Right atrium auricular region (tissue), 2 donors: ENCODE data around the gene AFF1. TPM values are rescaled to one million over a fixed set of nuclear protein-coding genes. Genes with fewer than 3 reads are reported as not detected.

Source experiments
- DNase-seq: peaks from one replicate; pipeline ENCODE4 v3.0.0-alpha.2; 2019; ENCODE audit warnings: low spot score
- H3K27ac ChIP-seq, 2 donors: fragments of 200-600 bp; sonication (generic); 1 replicate in 1 of 2; 2 replicates in 1 of 2; pipeline ENCODE4 v1.5.1; 2016 to 2019
- H3K27me3 ChIP-seq, 2 donors: fragments of 200-600 bp; sonication (generic); one replicate each; pipeline versions ENCODE4 v1.5.1 to v1.6.0; 2017 to 2019
- H3K36me3 ChIP-seq: fragments of 200-600 bp; sonication (generic); one replicate; pipeline ENCODE4 v1.5.1; 2016
- H3K4me1 ChIP-seq, 2 donors: fragments of 200-600 bp; sonication (generic); one replicate each; pipeline versions ENCODE4 v1.5.1 to v1.6.0; 2017 to 2019
- H3K4me3 ChIP-seq, 2 donors: fragments of 200-600 bp; sonication (generic); 1 replicate in 1 of 2; 2 replicates in 1 of 2; pipeline ENCODE4 v1.5.1; 2017 to 2019; ENCODE audit warnings: mild to moderate bottlenecking in 1 of 2, moderate library complexity in 1 of 2
- H3K9me3 ChIP-seq, 2 donors: fragments of 200-600 bp; sonication (generic); one replicate each; pipeline ENCODE4 v1.5.1; 2019
- CTCF ChIP-seq, 2 donors: fragments of 200-600 bp; sonication (generic); IDR thresholded peaks; one replicate each; pipeline ENCODE4 v1.5.1; 2019; ENCODE audit warnings: antibody characterized with exemption in 2 of 2
- total RNA-seq, 2 donors: library from RNA; depleted of rRNA; stranded (reverse); fragments of >200 nt; gene quantifications; one replicate each; pipeline ENCODE4 v1.1.0, GENCODE V29; 2016

AFF1 gene
- total RNA-seq, 2 donors from 2014 or later, result 59.2 to 73.5 TPM

- H3K36me3 ChIP-seq, result peaks cover 10% of the 10 kb centered on the region
- TF ChIP-seq CTCF (IDR thresholded peaks at IDR 0.05), result no peak
- peaks cover 0 to 88% of the 10 kb centered on the region in 2 donors for H3K4me1 ChIP-seq
- DNase-seq, result no peak
- H3K9me3 ChIP-seq, result no peaks in the 10 kb centered on the region
- H3K4me3 ChIP-seq, result no peak overlapping the region
- H3K27ac ChIP-seq, result peak overlapping the region; percentile 56 to 81
- H3K27me3 ChIP-seq, result no peaks in the 10 kb centered on the region
Measured at GRCh38 chr4:87049508-87049907, 114.7 kb downstream of the AFF1 start.

DNA sequence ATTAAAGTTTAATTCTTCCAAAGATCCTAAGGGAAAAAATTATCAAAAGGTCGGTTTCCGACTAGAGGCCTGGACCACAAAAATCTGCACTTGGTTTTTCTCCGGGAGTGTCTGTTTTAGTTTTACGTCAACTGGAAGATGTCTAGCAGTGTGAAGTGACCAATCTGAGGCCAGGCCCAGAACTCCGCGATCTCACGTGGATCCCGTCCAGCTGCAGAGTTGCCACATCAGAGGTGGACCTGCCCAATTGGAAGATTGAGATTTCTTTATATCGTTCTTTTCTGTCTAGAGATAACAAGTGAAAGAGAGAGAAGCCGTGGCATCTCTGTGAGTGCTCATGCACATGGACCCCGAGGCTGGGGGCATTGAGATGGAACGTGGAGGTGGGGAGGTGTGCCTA, 115.8 kb downstream of the AFF1 start:
- no peak for TF ChIP-seq CTCF (IDR thresholded peaks at IDR 0.05)
- H3K4me3 ChIP-seq, result no peak overlapping the region
- H3K9me3 ChIP-seq, result no peaks in the 10 kb centered on the region
- DNase-seq, result peak; percentile 89
- H3K27me3 ChIP-seq, result no peaks in the 10 kb centered on the region
- peak overlapping the region; percentile 56 to 81 for H3K27ac ChIP-seq
- H3K4me1 ChIP-seq, result peaks cover 0 to 88% of the 10 kb centered on the region in 2 donors
- H3K36me3 ChIP-seq, result peaks cover 10% of the 10 kb centered on the region

DNA sequence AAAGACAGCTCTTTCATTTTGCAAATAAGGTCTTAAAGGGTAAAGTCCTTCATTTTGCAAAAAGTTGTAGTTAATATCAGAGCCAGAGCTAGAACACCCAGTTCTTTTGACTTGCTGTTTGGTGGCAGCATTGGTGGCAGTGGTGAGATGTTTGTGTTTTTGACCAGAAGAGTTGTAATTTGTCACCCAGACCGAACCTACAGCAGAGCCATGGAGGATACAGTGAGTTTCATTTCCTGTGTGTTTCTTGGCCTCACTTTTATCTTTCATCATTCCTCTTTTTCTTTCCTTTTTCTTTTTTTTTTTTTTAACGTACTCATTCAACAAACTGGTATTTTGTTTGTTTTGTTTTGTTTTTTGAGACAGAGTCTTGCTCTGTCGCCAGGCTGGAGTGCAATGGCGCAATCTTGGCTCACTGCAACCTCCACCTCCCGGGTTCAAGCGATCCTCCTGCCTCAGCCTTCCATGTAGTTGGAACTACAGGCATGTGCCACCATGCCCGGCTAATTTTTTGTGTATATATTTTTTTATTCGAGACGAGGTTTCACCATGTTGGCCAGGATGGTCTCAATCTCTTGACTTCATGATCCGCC, 116.4 kb downstream of the AFF1 start:
- Histone ChIP-seq H3K27ac (peak overlapping the region; percentile 56 to 81), H3K27me3 (no peaks in the 10 kb centered on the region), H3K36me3 (peaks cover 10% of the 10 kb centered on the region), H3K9me3 (no peaks in the 10 kb centered on the region), H3K4me3 (no peak overlapping the region), H3K4me1 (peaks cover 0 to 88% of the 10 kb centered on the region in 2 donors)
- DNase-seq, result no peak
- no peak for TF ChIP-seq CTCF (IDR thresholded peaks at IDR 0.05)

DNA sequence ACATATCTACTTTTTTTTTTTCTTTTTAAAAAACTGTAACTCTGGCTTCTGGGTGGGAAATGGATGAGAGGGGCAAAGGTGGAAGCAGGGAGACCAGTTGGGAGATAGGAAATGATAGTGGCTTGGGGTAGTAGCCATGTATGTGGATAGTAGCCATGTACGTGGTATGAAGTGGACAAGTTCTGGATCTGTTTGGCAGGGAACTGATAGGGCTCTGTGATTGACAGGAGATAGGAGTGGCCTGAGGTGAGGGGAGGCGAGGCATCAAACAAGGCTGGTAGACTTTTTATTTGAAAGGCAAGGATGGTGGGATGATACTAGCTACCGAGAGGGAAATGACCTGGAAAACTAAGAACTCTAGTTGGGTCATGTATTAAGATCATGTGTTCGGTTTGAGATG, 117.8 kb downstream of the AFF1 start:
- no peaks in the 10 kb centered on the region for H3K27me3 ChIP-seq
- peak overlapping the region; percentile 70 to 81 for H3K27ac ChIP-seq
- H3K36me3 ChIP-seq, result no peaks in the 10 kb centered on the region
- H3K4me1 ChIP-seq, result peaks cover 0 to 89% of the 10 kb centered on the region in 2 donors
- no peak overlapping the region for H3K4me3 ChIP-seq
- no peaks in the 10 kb centered on the region for H3K9me3 ChIP-seq
- no peak for TF ChIP-seq CTCF (IDR thresholded peaks at IDR 0.05)
- no peak for DNase-seq

DNA sequence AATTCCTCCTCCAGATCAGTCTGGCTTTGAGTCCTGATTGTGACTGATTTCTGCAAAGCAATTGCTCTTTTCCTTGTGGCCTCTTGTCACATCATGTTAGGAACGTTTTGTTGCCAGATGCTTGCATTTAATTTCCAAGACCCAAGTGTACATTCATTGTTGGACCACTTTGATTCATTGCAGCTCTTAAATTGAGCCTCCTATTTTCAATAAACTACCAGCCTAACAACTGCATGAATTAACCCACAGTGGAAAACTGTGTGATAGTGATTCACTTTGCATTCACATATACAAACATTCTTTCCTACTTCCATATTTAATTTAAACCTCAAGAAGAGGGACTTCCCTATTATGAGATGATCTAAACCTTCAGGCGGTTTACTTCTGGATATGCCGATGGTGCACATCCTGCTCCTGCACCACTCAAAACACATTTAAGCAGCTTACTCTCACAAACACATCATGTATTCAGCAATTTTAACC, 118.4 kb downstream of the AFF1 start:
- Histone ChIP-seq H3K36me3 (no peaks in the 10 kb centered on the region), H3K4me1 (peaks cover 0 to 95% of the 10 kb centered on the region in 2 donors), H3K9me3 (no peaks in the 10 kb centered on the region), H3K4me3 (no peak overlapping the region), H3K27ac (peak overlapping the region; percentile 70 to 81), H3K27me3 (no peaks in the 10 kb centered on the region)
- no peak for TF ChIP-seq CTCF (IDR thresholded peaks at IDR 0.05)
- no peak for DNase-seq
